Ramos (cell line): ENCODE data around the gene RAPGEFL1.
"Not testable (repeated sequence)": the region's sequence is repeated elsewhere in the genome, so short reads cannot be mapped to it uniquely, and the experiment has no call there.

Source experiments
- in situ Hi-C: fragments of 300-500 bp; cut with MboI; formaldehyde crosslinking; loops from one replicate; pipeline ENCODE4 v1.14.3; 2022; ENCODE audit warnings: low sequenced_read_pairs; ENCODE audit not compliant: unreplicated experiment

Gene RAPGEFL1

DNA sequence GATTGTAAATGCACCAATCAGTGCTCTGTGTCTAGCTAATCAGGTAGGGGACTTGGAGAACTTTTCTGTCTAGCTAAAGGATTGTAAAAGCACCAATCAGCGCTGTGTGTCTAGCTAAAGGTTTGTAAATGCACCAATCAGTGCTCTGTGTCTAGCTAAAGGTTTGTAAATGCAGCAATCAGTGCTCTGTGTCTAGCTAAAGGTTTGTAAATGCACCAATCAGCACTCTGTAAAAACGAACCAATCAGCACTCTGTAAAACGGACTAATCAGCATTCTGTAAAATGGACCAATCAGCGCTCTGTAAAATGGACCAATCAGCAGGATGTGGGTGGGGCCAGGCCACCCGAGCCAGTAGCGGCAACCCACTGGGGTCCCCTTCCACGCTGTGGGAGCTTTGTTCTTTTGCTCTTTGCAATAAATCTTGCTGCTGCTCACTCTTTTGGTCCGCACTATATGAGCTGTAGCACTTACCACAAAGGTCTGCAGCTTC is 20.7 kb downstream of the RAPGEFL1 start:
- in situ Hi-C loops, result not testable (repeated sequence)

DNA sequence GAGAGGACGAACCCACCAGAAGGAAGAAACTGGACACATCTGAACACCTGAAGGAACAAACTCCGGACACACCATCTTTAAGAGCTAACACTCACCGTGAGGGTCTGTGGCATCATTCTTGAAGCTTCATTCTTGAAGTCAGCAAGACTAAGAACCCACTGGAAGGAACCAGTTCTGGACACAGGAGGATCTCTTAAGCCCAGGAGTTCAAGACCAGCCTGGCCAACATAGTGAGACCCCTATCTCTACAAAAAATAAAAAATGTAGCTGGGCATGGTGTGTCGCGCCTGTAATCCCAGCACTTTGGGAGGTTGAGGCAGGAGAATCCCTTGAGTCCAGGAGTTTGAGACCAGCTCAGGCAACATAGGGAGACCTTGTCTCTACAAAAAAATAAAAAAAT is 21.3 kb downstream of the RAPGEFL1 start:
- in situ Hi-C loops, result no loop called here

- in situ Hi-C loops, result loop anchor here (5.0 kb wide), 1 partner anchor 149 kb away; no protein-coding TSS in a partner anchor
Observed at GRCh38 chr17:40203131-40203530, 25.9 kb downstream of the RAPGEFL1 start.

DNA sequence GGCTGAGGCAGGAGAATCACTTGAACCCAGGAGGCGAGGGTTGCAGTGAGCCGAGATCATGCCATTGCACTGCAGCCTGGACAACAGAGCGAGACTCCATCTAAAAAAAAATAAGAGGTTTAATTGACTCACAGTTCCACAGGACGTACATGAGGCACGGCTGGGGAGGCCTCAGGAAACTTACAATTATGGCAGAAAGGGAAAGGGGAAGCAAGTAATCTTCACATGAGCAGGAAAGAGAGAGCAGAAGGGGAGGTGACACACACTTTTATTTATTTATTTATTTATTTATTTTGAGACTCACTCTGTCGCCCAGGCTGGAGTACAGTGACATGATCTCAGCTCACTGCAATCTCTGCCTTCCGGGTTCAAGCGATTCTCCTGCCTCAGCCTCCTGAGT is 28.9 kb downstream of the RAPGEFL1 start:
- in situ Hi-C loops, result not testable (repeated sequence)

DNA sequence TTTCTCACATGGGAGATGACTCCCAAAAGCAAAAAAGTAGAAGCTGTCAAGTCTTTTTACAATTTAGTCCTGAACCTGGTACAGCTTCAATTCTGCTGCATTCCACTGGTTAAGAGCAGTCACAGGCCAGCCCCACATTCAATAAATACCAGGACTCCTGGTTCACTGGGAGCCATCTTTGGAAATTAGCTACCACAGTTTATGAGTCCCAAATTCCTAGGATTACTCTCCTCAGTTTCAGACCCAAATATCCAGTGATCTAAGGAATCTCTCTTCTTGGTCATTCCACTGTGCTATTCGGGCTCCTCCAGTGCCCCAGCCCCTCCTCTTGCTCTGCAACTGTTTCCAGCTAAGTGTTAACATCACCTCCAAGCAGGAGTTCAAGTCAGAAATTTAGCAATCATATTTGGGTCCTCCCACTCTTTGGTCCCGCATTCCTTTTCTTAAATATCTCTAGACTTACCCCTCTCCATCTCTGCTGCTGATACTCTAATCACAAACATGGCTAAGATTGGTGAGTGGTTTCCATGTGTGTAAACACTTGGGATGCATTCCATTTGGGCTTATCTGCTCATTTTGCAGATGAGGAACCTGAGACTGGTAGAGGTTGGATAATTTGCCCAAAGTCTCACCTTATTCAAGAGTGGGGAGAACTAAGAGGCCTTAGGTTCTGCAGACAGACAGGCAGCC is 32.3 kb downstream of the RAPGEFL1 start:
- in situ Hi-C loops, result no loop called here

DNA sequence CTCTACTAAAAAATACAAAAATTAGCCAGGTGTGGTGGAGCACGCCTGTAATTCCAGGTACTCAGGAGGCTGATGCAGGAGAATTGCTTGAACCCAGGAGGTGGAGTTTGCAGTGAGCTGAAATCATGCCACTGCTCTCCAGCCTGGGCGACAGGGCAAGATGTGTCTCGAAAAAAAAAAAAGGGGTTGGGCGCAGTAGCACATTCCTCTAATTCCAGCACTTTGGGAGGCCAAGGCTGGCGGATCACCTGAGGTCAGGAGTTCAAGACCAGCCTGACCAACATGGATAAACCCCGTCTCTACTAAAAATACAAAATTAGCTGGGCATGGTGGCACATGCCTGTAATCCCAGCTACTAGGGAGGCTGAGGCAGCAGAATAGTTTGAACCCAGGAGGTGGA is 36.6 kb downstream of the RAPGEFL1 start:
- in situ Hi-C loops, result not testable (repeated sequence)

- in situ Hi-C loops, result no loop called here
Observed at GRCh38 chr17:40218006-40218739, 40.9 kb downstream of the RAPGEFL1 start.

DNA sequence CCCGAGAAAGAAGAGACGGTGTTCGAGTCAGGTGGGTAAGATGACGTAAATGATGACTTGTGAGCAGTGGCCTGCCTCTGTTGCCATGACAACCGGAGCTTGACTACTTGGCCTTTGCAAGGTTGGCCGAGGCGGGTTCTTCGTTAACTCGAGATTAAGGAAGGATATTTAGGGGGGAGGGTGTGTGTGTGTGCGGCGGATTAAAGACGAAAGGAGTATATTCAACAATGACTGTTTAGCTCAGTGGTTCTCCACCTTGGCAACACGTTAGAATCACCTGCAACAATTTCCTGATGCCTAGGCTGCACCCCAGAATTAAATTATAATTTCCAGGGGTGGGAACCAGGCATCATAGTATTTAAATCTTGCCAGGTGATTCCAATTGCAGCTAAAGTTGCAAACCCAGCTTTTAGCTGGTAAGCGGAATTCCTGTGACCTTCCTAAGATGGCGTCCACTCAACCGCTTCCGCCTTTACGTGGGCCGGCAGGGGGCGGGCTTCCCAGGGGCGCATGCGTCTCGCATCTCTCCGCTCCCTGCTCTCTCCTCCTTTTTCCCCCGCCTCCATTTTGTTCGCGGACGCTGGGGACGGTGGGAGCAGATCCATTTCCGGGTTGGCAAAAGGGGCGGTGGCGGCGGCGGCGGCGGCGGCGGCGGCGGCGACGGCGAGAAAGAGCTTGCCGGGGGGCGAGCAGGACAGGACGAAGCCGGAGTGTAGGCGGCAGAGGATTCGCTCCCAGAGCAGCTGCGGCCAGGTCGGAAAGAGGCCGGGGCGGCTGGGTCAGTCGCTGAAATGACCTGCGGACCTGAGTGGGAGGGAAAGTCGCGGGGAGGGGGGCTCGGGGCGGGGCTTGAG is 41.7 kb downstream of the RAPGEFL1 start, which contains the start of gene WIPF2:
Gene WIPF2 (plus strand): TSS at position 565 of the 854 bp plus-strand sequence. CDS start 37,156 bp downstream, outside the sequence.
- in situ Hi-C loops, result no loop called here

DNA sequence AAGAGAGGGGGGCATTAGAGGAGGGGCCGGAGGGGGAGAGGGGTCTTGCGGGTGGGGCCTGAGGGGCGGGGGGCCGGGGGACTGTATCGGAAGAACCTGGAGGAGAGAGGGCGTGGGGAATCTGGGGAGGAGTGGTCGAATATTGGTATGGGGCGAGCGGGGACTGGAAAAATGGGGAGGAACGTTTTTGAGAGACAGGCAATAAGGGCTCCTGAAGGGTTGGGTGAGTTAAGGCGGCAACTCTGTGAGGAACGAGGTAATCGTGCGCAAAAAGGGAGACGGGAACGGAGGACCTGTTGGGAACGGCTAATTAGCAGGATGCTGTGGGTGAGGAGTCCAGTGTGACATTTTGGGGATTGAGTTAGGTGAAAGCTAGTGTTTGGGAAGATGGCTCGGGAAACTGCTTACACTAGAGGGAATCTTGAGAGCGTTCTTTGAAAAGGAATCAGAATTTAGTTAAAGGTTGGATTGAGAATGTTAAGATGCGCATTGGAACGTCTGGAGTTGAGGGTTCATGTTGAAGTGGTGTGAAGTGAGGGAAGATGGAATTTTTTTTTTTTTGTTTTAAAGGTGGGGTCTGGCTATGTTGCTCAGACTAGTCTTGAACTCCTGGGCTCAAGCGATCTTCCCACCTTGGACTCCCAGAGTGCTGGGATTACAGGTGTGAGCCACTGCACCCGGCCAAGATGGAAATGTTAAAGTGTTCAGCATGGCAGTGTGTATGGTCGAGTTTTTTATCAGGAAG is 42.5 kb downstream of the RAPGEFL1 start:
- in situ Hi-C loops, result no loop called here

GRCh38 chr17:40224718-40225550 is 47.7 kb downstream of the RAPGEFL1 start:
- in situ Hi-C loops, result no loop called here

GRCh38 chr17:40229146-40229545 is 51.9 kb downstream of the RAPGEFL1 start:
- in situ Hi-C loops, result not testable (repeated sequence)

- in situ Hi-C loops, result no loop called here
Observed at GRCh38 chr17:40230670-40231069, 53.4 kb downstream of the RAPGEFL1 start.

DNA sequence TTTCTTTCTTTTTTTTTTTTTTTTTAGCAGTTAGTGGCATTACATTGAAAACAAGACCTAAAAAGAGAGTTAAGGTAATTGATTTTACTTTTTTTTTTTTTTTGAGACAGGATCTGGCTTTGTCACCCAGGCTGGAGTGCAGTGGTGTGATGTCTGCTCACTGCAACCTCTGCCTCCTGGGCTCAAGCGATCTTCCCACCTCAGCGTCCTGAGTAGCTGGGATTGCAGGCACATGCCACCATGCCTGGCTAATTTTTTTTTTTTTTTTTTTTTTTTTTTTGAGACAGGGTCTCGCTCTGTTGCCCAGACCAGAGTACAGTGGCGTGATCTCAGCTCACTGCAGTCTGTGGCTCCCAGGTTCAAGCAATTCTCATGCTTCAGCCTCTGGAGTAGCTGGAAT is 54.7 kb downstream of the RAPGEFL1 start:
- in situ Hi-C loops, result not testable (repeated sequence)

GRCh38 chr17:40241252-40241834 is 64.1 kb downstream of the RAPGEFL1 start:
- in situ Hi-C loops, result no loop called here

- in situ Hi-C loops, result no loop called here
Observed at GRCh38 chr17:40242774-40243173, 65.5 kb downstream of the RAPGEFL1 start.

DNA sequence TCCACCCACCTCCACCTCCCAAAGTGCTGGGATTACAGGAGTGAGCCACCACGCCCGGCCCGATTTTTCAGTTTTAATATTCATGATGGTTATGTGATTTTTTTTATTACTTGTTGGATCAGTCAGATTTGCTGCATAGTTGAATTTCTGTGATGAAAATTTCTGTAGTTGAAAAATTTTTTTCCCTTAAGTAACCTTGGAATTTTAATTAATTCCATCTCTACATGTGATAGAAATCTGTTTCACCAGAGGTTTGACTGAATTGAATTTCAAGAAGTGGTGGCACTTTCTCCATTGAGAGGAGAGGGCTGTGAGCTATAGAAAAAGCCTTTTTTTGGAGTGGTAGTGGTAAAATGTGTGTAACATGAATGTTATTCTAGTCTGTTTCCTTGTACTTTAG is 66.5 kb downstream of the RAPGEFL1 start:
- in situ Hi-C loops, result no loop called here

DNA sequence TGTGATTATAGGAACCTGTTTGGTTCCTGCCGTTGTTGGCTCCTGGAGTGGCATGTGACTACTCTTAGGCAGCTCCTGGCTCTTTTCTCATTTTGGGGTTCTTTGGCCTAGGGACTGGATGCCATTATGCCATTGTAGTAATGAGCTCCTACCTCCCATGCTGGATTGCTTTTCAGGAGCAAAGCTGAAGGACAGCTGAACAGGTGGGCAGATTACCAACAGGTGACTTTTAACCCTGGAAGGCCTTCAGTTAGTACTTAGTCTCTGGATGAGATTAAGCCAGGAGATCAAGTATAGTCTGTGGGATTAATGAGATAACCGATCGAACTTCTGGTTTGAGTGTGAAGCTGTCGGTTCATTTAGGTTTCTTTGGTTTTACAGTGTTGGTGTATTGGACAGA is 67.0 kb downstream of the RAPGEFL1 start:
- in situ Hi-C loops, result no loop called here
